Measurements from ENCODE around the gene SH3RF3.

DNA sequence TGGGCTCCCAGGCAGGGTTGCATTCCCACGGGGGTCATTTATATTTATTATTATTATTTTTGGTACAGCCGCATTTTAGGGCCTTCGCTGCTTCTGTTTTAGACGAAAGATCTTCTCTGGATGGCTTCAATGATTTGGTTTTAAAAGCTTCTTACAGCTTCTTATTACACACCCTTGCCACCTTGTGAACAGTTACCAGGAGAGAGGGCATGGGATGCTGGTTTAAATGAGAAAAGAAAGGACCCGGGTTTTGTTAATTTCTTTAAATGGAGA lies 1.7 kb downstream of the SH3RF3 start:
- TF ChIP-seq POLR2A (IDR thresholded peaks at IDR 0.05; ENCODE audit: low read length), result no peak
- TF ChIP-seq GATA1 (IDR thresholded peaks at IDR 0.05; ENCODE audit: low read depth, low read length), result no peak
